DOHH2 (cell line): ENCODE measurements around the gene PICK1.

Source experiments
- EZH2phosphoT487 ChIP-seq: fragments of 200-600 bp; sonication (generic); IDR thresholded peaks from 2 replicates; pipeline ENCODE4 v1.6.1; 2017; ENCODE audit warnings: borderline replicate concordance, mild to moderate bottlenecking, antibody characterized with exemption, low read length, moderate library complexity, mixed read lengths
- TF ChIP-seq, protein P1 (sequence below): fragments of 200-600 bp; sonication (generic); IDR thresholded peaks from one replicate; pipeline ENCODE4 v1.5.1; 2014; ENCODE audit warnings: antibody characterized with exemption, mild to moderate bottlenecking, low read depth, low read length; ENCODE audit not compliant: poor library complexity, severe bottlenecking

DNA sequence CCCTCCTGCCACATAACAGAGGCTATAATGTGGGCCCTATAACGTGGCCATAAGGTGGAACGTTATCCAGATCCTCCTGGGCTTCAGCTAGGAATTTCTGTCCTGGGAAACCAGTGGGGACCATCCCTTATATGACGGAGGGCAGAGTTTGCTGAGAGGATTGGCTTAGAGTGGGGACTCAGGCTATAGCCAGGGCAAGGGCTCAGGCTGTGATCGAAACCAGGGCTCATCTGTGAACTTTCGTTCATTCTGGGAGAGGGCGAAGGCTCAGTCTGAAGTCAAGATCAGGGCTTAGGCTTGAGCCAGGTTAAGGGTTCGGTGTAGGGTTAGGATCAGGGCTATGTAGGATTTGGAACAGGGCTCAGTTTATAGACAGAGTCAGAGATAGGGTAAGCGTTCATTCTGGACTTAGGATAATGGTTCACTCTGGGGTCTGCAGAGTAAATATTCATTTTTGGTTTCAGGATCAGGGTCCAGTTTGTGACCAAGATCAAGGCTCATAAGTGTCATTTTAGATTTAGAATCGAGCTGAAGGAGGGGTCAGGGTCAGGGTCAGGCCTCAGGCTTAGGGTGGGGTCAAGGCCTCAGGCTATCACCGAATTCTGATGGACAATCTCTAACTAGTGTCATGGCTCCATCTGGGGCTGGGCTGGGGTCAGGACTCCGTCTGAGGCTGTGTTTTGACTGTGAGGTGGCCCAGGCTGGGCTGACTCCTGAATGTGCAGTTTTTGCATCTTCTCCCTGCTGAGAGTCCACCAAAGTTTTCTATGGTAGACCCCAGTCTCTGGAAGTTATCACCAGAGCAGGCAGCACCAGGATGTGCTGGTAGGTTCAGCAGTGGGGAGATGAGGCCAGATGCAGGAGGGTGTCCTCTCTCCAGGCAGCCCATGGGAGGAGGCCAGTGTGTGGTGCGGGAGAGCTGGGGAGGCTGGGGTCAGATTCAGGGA lies 39.0 kb upstream of the PICK1 start:
- TF ChIP-seq, protein P1, sequence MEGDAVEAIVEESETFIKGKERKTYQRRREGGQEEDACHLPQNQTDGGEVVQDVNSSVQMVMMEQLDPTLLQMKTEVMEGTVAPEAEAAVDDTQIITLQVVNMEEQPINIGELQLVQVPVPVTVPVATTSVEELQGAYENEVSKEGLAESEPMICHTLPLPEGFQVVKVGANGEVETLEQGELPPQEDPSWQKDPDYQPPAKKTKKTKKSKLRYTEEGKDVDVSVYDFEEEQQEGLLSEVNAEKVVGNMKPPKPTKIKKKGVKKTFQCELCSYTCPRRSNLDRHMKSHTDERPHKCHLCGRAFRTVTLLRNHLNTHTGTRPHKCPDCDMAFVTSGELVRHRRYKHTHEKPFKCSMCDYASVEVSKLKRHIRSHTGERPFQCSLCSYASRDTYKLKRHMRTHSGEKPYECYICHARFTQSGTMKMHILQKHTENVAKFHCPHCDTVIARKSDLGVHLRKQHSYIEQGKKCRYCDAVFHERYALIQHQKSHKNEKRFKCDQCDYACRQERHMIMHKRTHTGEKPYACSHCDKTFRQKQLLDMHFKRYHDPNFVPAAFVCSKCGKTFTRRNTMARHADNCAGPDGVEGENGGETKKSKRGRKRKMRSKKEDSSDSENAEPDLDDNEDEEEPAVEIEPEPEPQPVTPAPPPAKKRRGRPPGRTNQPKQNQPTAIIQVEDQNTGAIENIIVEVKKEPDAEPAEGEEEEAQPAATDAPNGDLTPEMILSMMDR, result no peak
- no peak for TF ChIP-seq EZH2phosphoT487
